GM12892 (cell line): ENCODE results near the gene JAG1.

Source experiments
- POLR2A ChIP-seq: IDR thresholded peaks from 2 replicates; pipeline ENCODE4 v1.6.1; 2011; ENCODE audit warnings: low read depth, low read length, control low read depth
- POLR2AphosphoS5 ChIP-seq: IDR thresholded peaks from 2 replicates; pipeline ENCODE4 v1.6.1; 2011; ENCODE audit warnings: low read depth, low read length, control low read depth
- TAF1 ChIP-seq: IDR thresholded peaks from 2 replicates; pipeline ENCODE4 v1.6.1; 2011; ENCODE audit warnings: low read depth, mild to moderate bottlenecking, control low read depth, low read length, borderline replicate concordance

DNA sequence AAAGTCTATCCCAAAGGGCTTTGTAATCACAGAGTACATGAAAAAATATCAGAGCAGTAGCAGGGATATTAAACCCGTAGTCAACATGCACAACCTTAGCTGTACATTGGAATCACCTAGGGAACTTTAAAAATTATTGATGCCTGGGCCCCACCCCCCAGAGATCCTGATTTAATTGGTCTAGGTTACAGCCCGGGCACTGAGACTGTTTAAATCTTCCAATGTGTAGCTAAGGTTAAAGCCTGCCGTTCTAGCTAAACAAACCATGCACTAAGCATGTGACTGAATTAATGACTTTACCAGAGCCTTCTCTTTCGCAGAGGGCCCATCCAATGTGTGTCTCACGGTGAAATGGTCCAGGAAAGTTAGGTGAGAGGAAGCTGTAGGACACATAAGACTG lies 14.1 kb upstream of the JAG1 start:
- TF ChIP-seq POLR2AphosphoS5 (no peak), TAF1 (no peak), POLR2A (no peak)
